ES-I3 (cell line): Measurements from ENCODE around the gene INTS3.

Source experiments
- H3K36me3 ChIP-seq: 2 replicates; pipeline ENCODE4 v1.6.1; 2013; ENCODE audit warnings: mild to moderate bottlenecking, low read length, control low read depth, moderate library complexity; ENCODE audit not compliant: insufficient read depth
- H3K4me1 ChIP-seq: 2 replicates; pipeline ENCODE4 v1.6.1; 2013; ENCODE audit warnings: mild to moderate bottlenecking, control low read depth, low read length; ENCODE audit not compliant: insufficient read depth
- H3K9ac ChIP-seq: 2 replicates; pipeline ENCODE4 v1.6.1; 2013; ENCODE audit warnings: low read depth, mild to moderate bottlenecking, low read length, moderate library complexity
- H3K9me3 ChIP-seq: 2 replicates; pipeline ENCODE4 v1.6.1; 2013; ENCODE audit warnings: mild to moderate bottlenecking, low read length, moderate library complexity; ENCODE audit not compliant: control insufficient read depth, insufficient read depth

Gene INTS3

GRCh38 chr1:153799566-153800465 is 72.0 kb downstream of the INTS3 start:
- Histone ChIP-seq H3K36me3 (no peaks in the 10 kb centered on the region), H3K4me1 (peaks cover 6% of the 10 kb centered on the region), H3K9ac (no peak overlapping the region), H3K9me3 (no peaks in the 10 kb centered on the region)

- Histone ChIP-seq H3K4me1 (no peaks in the 10 kb centered on the region), H3K9me3 (no peaks in the 10 kb centered on the region), H3K9ac (no peak overlapping the region), H3K36me3 (no peaks in the 10 kb centered on the region; the same call in 1 of the 2 replicates)
Measured at GRCh38 chr1:153800516-153800915, 72.7 kb downstream of the INTS3 start.

GRCh38 chr1:153801028-153801625 is 73.3 kb downstream of the INTS3 start:
- Histone ChIP-seq H3K4me1 (no peaks in the 10 kb centered on the region), H3K36me3 (peaks cover 4% of the 10 kb centered on the region; the same call in 1 of the 2 replicates), H3K9ac (no peak overlapping the region), H3K9me3 (no peaks in the 10 kb centered on the region)

- H3K9me3 ChIP-seq, result no peaks in the 10 kb centered on the region
- no peaks in the 10 kb centered on the region for H3K4me1 ChIP-seq
- H3K36me3 ChIP-seq, result peaks cover 4% of the 10 kb centered on the region; the same call in 1 of the 2 replicates
- no peak overlapping the region for H3K9ac ChIP-seq
Measured at GRCh38 chr1:153801786-153802697, 74.2 kb downstream of the INTS3 start.

- no peaks in the 10 kb centered on the region for H3K4me1 ChIP-seq
- H3K9ac ChIP-seq, result no peak overlapping the region
- no peaks in the 10 kb centered on the region for H3K9me3 ChIP-seq
- H3K36me3 ChIP-seq, result peaks cover 4% of the 10 kb centered on the region; the same call in 1 of the 2 replicates
Measured at GRCh38 chr1:153803470-153804056, 75.7 kb downstream of the INTS3 start.

- no peaks in the 10 kb centered on the region for H3K9me3 ChIP-seq
- H3K36me3 ChIP-seq, result peaks cover 6% of the 10 kb centered on the region
- no peak overlapping the region for H3K9ac ChIP-seq
- no peaks in the 10 kb centered on the region for H3K4me1 ChIP-seq
Measured at GRCh38 chr1:153804112-153804511, 76.3 kb downstream of the INTS3 start.

GRCh38 chr1:153805042-153805745 is 77.3 kb downstream of the INTS3 start:
- no peak overlapping the region for H3K9ac ChIP-seq
- no peaks in the 10 kb centered on the region for H3K9me3 ChIP-seq

GRCh38 chr1:153805886-153806719 is 78.3 kb downstream of the INTS3 start:
- Histone ChIP-seq H3K9ac (no peak overlapping the region), H3K36me3 (peaks cover 12% of the 10 kb centered on the region), H3K4me1 (no peaks in the 10 kb centered on the region), H3K9me3 (no peaks in the 10 kb centered on the region)

More at GRCh38 chr1:153805042-153805745, 77.3 kb downstream of the INTS3 start:
- Histone ChIP-seq H3K36me3 (peaks cover 10% of the 10 kb centered on the region), H3K4me1 (no peaks in the 10 kb centered on the region)

- H3K4me1 ChIP-seq, result no peaks in the 10 kb centered on the region
- H3K9ac ChIP-seq, result no peak overlapping the region
- no peaks in the 10 kb centered on the region for H3K9me3 ChIP-seq
- H3K36me3 ChIP-seq, result peaks cover 31% of the 10 kb centered on the region
Measured at GRCh38 chr1:153816283-153816889, 88.5 kb downstream of the INTS3 start.

- no peaks in the 10 kb centered on the region for H3K4me1 ChIP-seq
- H3K36me3 ChIP-seq, result peaks cover 16% of the 10 kb centered on the region
- H3K9me3 ChIP-seq, result no peaks in the 10 kb centered on the region
- no peak overlapping the region for H3K9ac ChIP-seq
Measured at GRCh38 chr1:153818876-153819275, 91.0 kb downstream of the INTS3 start.
